Activated CD8-positive, alpha-beta T cell treated with anti-CD3 and anti-CD28 coated beads for 36 hours (primary cell): ENCODE data around the gene MDH2. TPM values are rescaled to one million over a fixed set of nuclear protein-coding genes. Genes with fewer than 3 reads are reported as not detected.
A peak's percentile ranks its signal among the peaks of the same experiment; 100 is the strongest.
"Not testable (repeated sequence)": the region's sequence is repeated elsewhere in the genome, so short reads cannot be mapped to it uniquely, and the experiment has no call there.

ENCODE experiments used
- ATAC-seq: fragments of 200-7000 bp; cut with Tn5 transposase; one replicate; pipeline ENCODE4 v1.10.0; 2021; ENCODE audit warnings: mild to moderate bottlenecking, moderate library complexity
- CTCF ChIA-PET: fragments of 350-600 bp; sonication (Branson Sonifier 250); formaldehyde crosslinking; loops from one replicate; lab custom pipeline; 2021; ENCODE audit warnings: antibody characterized with exemption; lab: Charles Lee
- POLR2A ChIA-PET: fragments of 350-600 bp; sonication (Branson Sonifier 250); formaldehyde crosslinking; loops from one replicate; lab custom pipeline; 2021; ENCODE audit warnings: antibody characterized with exemption; lab: Charles Lee
- DNase-seq: peaks from one replicate; pipeline ENCODE4 v3.0.0-alpha.2; 2020
- H3K27ac Mint-ChIP-seq: one replicate; pipeline ENCODE4 v1.8.0; 2021; ENCODE audit warnings: mild to moderate bottlenecking, mixed read lengths
- H3K27me3 Mint-ChIP-seq: one replicate; pipeline ENCODE4 v1.8.0; 2021; ENCODE audit warnings: mixed read lengths
- H3K36me3 Mint-ChIP-seq: one replicate; pipeline ENCODE4 v1.8.0; 2021; ENCODE audit warnings: low read depth, mixed read lengths
- H3K4me1 Mint-ChIP-seq: one replicate; pipeline ENCODE4 v1.8.0; 2021; ENCODE audit warnings: low read depth, mixed read lengths
- H3K4me3 Mint-ChIP-seq: one replicate; pipeline ENCODE4 v1.8.0; 2021; ENCODE audit warnings: mild to moderate bottlenecking, moderate library complexity, mixed read lengths
- H3K9me3 Mint-ChIP-seq: one replicate; pipeline ENCODE4 v1.8.0; 2021; ENCODE audit warnings: mixed read lengths
- intact Hi-C: fragments of 100-400 bp; cut with micrococcal nuclease; formaldehyde crosslinking; loops from one replicate; pipeline ENCODE4 v1.10.0; 2022
- total RNA-seq, 2 experiments: library from RNA; stranded (reverse); gene quantifications; one replicate each; pipeline ENCODE4 v1.2.3, GENCODE V29; 2021
- TF ChIP-seq, protein P1 (sequence below): fragments of 200-600 bp; IDR thresholded peaks from one replicate; pipeline ENCODE4 v1.8.0; 2022; ENCODE audit warnings: antibody characterized with exemption, mild to moderate bottlenecking

The MDH2 gene
- total RNA-seq, 2 experiments from 2014 or later: 278 to 292 TPM

DNA sequence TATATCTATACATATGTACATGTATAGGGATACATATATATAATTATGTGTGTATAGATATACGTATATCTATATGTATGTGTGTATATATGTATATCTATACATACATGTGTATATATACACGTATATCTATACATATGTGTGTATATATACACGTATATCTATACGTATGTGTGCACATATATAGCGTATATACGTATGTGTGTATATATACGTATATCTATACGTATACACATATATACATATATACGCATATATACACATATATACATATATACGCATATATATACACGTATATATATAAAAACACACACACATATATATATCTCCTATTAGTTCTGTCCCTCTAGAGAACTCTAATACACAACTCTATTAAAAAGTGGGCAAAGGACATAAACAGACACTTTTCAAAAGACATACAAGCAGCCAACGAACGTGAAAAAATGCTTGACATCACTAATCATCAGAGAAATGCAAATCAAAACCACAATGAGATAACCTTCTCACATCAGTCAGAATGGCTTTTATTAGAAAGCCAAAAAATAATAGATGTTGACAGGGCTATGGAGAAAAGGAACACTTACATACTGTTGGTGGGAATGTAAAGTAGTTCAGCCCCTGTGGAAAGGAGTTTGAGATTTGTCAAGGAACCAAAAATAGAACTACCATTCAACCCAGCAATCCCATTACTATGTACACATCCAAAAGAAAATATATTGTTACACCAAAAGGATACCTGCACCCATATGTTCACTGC lies 31.5 kb upstream of the MDH2 start:
- intact Hi-C loops: no loop called here
- ATAC-seq: no peak
- TF ChIP-seq, protein P1, sequence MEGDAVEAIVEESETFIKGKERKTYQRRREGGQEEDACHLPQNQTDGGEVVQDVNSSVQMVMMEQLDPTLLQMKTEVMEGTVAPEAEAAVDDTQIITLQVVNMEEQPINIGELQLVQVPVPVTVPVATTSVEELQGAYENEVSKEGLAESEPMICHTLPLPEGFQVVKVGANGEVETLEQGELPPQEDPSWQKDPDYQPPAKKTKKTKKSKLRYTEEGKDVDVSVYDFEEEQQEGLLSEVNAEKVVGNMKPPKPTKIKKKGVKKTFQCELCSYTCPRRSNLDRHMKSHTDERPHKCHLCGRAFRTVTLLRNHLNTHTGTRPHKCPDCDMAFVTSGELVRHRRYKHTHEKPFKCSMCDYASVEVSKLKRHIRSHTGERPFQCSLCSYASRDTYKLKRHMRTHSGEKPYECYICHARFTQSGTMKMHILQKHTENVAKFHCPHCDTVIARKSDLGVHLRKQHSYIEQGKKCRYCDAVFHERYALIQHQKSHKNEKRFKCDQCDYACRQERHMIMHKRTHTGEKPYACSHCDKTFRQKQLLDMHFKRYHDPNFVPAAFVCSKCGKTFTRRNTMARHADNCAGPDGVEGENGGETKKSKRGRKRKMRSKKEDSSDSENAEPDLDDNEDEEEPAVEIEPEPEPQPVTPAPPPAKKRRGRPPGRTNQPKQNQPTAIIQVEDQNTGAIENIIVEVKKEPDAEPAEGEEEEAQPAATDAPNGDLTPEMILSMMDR: no peak
- Mint-ChIP-seq H3K9me3 (no peaks in the 10 kb centered on the region), H3K4me3 (no peak overlapping the region), H3K27me3 (peaks cover under 1% of the 10 kb centered on the region), H3K27ac (no peak overlapping the region), H3K4me1 (peaks cover 8% of the 10 kb centered on the region), H3K36me3 (peaks cover 35% of the 10 kb centered on the region)
- DNase-seq: no peak
- ChIA-PET POLR2A (no interaction called here), CTCF (interaction anchor here (0.9 to 6.5 kb wide), 2 partner anchors 102 to 151 kb away, joined by 3 to 80 read pairs; partner anchors contain the start of gene POR)

DNA sequence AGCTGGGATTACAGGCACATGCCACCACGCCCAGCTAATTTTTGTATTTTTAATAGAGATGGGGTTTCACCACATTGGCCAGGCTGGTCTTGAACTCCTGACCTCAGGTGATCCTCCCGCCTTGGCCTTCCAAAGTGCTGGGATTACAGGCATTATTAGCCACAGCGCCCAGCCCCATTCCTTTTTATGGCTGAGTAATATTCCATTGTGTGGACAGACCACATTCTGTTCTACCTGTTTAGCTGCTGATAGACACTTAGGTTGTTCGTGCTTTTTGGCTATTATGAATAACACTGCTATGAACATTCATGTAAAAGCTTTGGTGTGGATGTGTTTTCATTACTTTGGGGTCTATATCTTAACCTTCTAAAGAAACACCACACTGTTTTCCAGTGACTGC lies 29.4 kb upstream of the MDH2 start:
- H3K36me3 Mint-ChIP-seq: peaks cover 25% of the 10 kb centered on the region
- H3K4me3 Mint-ChIP-seq, DNase-seq, H3K27me3 Mint-ChIP-seq, intact Hi-C loops, ATAC-seq, POLR2A ChIA-PET, H3K9me3 Mint-ChIP-seq, H3K27ac Mint-ChIP-seq, H3K4me1 Mint-ChIP-seq: not testable (repeated sequence)
- CTCF ChIA-PET: interaction anchor here (1.4 to 6.5 kb wide), 3 partner anchors 24 to 153 kb away, joined by 4 to 80 read pairs (median 4); partner anchors contain the start of gene TMEM120A

DNA sequence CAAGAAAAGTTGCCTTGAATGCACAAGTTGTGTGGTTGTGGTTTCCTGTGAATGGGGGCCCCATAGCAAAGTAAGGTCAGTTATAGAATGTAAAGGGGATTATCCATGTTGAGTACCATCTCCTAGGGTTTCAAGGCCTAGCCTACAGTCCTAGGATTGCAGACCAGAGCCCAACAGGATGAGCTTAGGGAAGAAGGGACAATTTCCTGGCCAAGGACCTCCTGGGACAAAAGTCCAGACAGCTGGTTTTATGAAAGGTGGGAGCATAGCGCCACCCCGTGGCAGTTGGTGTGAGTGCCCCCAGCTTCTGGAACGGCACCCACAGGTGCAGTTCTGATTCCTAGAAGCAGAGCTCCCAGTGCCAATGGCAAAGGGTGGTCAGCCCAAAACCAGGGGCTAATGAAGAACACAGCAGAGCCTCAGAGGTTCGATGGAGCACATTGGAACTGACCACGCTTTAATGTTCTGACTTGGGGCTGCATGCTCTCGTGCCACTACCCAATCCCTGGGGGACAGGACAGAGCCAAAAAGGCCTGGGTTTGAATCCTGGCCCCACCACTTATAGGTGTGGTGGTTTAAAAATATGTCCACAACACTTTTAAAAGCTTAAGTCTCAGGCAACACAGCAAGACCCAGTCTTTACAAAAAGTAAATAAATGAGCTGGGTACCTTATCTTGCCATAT lies 27.7 kb upstream of the MDH2 start:
- H3K36me3 Mint-ChIP-seq: peaks cover 26% of the 10 kb centered on the region
- no peak overlapping the region for H3K27ac Mint-ChIP-seq
- no peak overlapping the region for H3K4me3 Mint-ChIP-seq

DNA sequence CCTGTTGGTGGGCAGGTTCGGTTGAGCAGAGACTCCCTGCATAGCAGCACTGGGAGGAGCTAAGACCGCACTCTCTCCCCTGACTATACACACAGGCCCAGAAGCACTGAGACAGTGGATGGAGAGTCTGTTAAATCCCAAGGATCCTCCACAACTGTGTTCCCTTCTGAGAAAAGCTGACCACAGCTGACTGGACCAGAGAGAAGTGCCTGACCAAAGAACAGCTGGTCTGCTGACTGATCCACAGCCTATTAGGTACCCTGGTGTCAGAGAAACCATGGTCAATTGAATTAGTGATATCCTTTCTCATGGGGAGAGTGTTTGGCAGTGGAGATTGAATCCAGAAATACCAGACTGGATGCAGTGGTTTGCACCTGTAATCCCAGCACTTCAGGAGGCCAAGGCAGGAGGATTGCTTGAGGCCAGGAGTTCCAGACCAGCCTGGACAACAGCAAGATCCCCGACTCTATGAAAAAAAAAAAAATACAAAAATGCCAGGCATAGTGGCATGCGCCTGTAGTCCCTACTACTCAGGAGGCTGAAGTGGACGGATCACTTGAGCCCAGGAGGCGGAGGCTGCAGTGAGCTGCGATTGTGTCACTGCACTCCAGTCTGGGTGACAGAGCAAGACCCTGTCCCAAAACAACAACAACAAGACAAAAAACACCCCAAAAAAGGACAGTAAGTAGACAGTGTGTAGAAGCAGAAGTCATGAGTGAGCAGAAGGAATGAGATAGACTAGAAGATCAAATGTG lies 25.7 kb upstream of the MDH2 start:
- Mint-ChIP-seq H3K36me3 (peaks cover 19% of the 10 kb centered on the region), H3K27me3 (no peaks in the 10 kb centered on the region), H3K4me3 (no peak overlapping the region), H3K27ac (no peak overlapping the region), H3K4me1 (peaks cover 8% of the 10 kb centered on the region), H3K9me3 (no peaks in the 10 kb centered on the region)
- TF ChIP-seq, protein P1: no peak
- intact Hi-C loops: no loop called here
- no peak for ATAC-seq
- ChIA-PET CTCF (interaction anchor here (1.1 to 6.5 kb wide), 3 partner anchors 12 to 157 kb away, joined by 3 to 80 read pairs (median 23); partner anchors contain the start of gene POR), POLR2A (interaction anchor here (0.9 to 1.7 kb wide), 2 partner anchors 11 to 12 kb away, joined by 3 to 4 read pairs; no protein-coding TSS in a partner anchor)
- no peak for DNase-seq

More for the DNA sequence above, 27.7 kb upstream of the MDH2 start:
- no peaks in the 10 kb centered on the region for H3K27me3 Mint-ChIP-seq
- peaks cover 8% of the 10 kb centered on the region for H3K4me1 Mint-ChIP-seq
- ATAC-seq (peak; percentile 86), DNase-seq (peak; percentile 80)
- intact Hi-C loops: loop anchor here (2.0 kb wide), 1 partner anchor 153 kb away; no protein-coding TSS in a partner anchor
- ChIA-PET POLR2A (interaction anchor here (0.6 to 2.1 kb wide), 4 partner anchors 11 to 50 kb away, joined by 3 to 6 read pairs (median 4); no protein-coding TSS in a partner anchor), CTCF (interaction anchor here (0.7 to 6.5 kb wide), 49 partner anchors 9 to 492 kb away, joined by 3 to 80 read pairs (median 4); partner anchors contain the start of genes POR and TMEM120A)
- TF ChIP-seq, protein P1: peak; percentile 98
- H3K9me3 Mint-ChIP-seq: no peaks in the 10 kb centered on the region

DNA sequence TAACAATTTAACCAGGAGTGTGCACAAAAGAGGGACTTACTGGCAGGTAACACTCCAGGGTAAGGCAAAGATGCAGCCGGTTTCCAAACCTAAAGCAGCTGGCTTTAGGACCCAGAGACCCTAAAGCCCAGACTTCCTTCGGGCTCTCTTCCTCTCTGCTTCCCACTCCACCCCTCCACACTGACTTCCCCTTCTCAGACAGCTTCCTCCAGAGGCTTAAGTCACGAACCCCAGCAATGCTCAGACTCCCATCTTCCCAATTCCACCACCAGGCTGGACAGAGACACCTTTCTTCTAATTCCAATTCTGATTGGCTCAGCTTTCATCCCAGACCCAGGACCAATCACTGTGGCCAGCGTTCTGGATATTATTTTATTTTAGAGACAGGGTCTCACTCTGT lies 24.9 kb upstream of the MDH2 start:
- TF ChIP-seq, protein P1: no peak
- H3K27me3 Mint-ChIP-seq: no peaks in the 10 kb centered on the region
- H3K4me3 Mint-ChIP-seq: no peak overlapping the region
- H3K36me3 Mint-ChIP-seq: peaks cover 16% of the 10 kb centered on the region
- DNase-seq (no peak), ATAC-seq (no peak)
- H3K9me3 Mint-ChIP-seq: no peaks in the 10 kb centered on the region
- H3K4me1 Mint-ChIP-seq: peaks cover 8% of the 10 kb centered on the region
- CTCF ChIA-PET: interaction anchor here (6.5 kb wide), 1 partner anchor 158 kb away, joined by 80 read pairs; no protein-coding TSS in a partner anchor
- POLR2A ChIA-PET: interaction anchor here (0.9 to 1.1 kb wide), 2 partner anchors 12 to 157 kb away, joined by 3 to 4 read pairs; no protein-coding TSS in a partner anchor
- intact Hi-C loops: no loop called here
- H3K27ac Mint-ChIP-seq: no peak overlapping the region

DNA sequence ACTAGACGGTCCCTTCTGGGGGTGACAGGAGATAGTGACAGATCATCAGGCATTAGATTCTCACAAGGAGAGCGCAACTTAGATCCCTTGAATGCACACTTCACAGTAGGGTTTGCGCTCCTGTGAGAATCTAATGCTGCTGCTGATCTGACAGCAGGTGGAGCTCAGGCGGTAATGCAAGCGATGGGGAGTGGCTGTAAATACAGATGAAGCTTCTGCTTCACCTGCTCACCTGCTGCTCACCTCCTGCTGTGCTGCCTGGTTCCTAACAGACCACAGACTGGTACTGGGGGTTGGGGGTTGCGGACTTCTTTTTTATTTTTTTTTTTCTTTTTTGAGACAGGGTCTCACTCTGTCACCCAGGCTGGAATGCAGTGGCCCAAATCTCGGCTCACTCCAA lies 18.2 kb upstream of the MDH2 start:
- H3K4me1 Mint-ChIP-seq, H3K27ac Mint-ChIP-seq, POLR2A ChIA-PET, DNase-seq, H3K36me3 Mint-ChIP-seq, intact Hi-C loops, H3K27me3 Mint-ChIP-seq, H3K9me3 Mint-ChIP-seq, H3K4me3 Mint-ChIP-seq, ATAC-seq: not testable (repeated sequence)
- CTCF ChIA-PET: interaction anchor here (2.3 kb wide), 1 partner anchor 9 kb away, joined by 12 read pairs; no protein-coding TSS in a partner anchor
